Kidney (tissue), 14 donors: ENCODE data around the gene TRIM40. TPM values are rescaled to one million over a fixed set of nuclear protein-coding genes. Genes with fewer than 3 reads are reported as not detected.
A peak's percentile ranks its signal among the peaks of the same experiment; 100 is the strongest.

Experiments
- DNase-seq, 5 donors: peaks; one replicate each; pipeline ENCODE4 v3.0.0-alpha.2; 2013 to 2020
- FAIRE-seq: peaks from 2 replicates; lab custom pipeline; 2012; peaks lifted over from hg19 to GRCh38; lab: Jason Lieb, UNC
- H3K27ac ChIP-seq, 2 donors: one replicate each; pipeline ENCODE4 v1.7.0; 2013; ENCODE audit warnings: low read depth in 2 of 2, low read length in 2 of 2, inconsistent platforms in 1 of 2
- H3K27me3 ChIP-seq: one replicate; pipeline ENCODE4 v1.7.1; 2013; ENCODE audit warnings: low read length, inconsistent platforms; ENCODE audit not compliant: control insufficient read depth, insufficient read depth
- H3K36me3 ChIP-seq, 3 donors: one replicate each; pipeline versions ENCODE4 v1.7.0 to v1.7.1; 2013; ENCODE audit warnings: low read length in 3 of 3, control low read depth in 1 of 3, inconsistent platforms in 1 of 3; ENCODE audit not compliant: insufficient read depth in 3 of 3, control insufficient read depth in 2 of 3
- H3K4me1 ChIP-seq, 3 donors: one replicate each; pipeline versions ENCODE4 v1.7.0 to v1.7.1; 2013; ENCODE audit warnings: low read length in 3 of 3, inconsistent platforms in 1 of 3, low read depth in 1 of 3; ENCODE audit not compliant: control insufficient read depth in 2 of 3, insufficient read depth in 2 of 3
- H3K4me3 ChIP-seq, 3 donors: one replicate each; pipeline versions ENCODE4 v1.7.0 to v1.8.1; 2013; ENCODE audit warnings: low read length in 3 of 3, control low read depth in 1 of 3, inconsistent platforms in 1 of 3
- H3K9ac ChIP-seq, 3 donors: one replicate each; pipeline versions ENCODE4 v1.7.0 to v1.7.1; 2013; ENCODE audit warnings: low read length in 3 of 3, control low read depth in 1 of 3, inconsistent platforms in 1 of 3
- H3K9me3 ChIP-seq, 3 donors: one replicate each; pipeline versions ENCODE4 v1.7.0 to v1.7.1; 2013; ENCODE audit warnings: low read length in 3 of 3, control low read depth in 1 of 3, inconsistent platforms in 1 of 3; ENCODE audit not compliant: control insufficient read depth in 2 of 3, insufficient read depth in 1 of 3
- intact Hi-C: fragments of 100-400 bp; cut with DNase I; formaldehyde crosslinking; loops from one replicate; pipeline ENCODE4 v1.11.1; 2022
- polyA plus RNA-seq: library from polyadenylated mRNA; stranded (reverse); fragments of 350-450 nt; fragmentation: Illumina TruSeq; extraction: RNeasy Lipid Tissue Mini Kit (QIAGEN cat#74804); gene quantifications from one replicate; pipeline ENCODE4 v1.2.3, GENCODE V29; 2014; ENCODE audit warnings: low read depth, low replicate concordance; ENCODE audit not compliant: insufficient read depth
- total RNA-seq: library from RNA; stranded (reverse); fragmentation: NEBNext Ultra II Directional; extraction: Animal tissue kit (Norgen Biotek cat#: 25700); gene quantifications from one replicate; pipeline ENCODE4 v1.2.1, GENCODE V29; 2021
- TF ChIP-seq, protein P1 (sequence below): IDR thresholded peaks from 3 replicates; pipeline ENCODE4 v1.5.1; 2012; ENCODE audit warnings: mild to moderate bottlenecking, moderate library complexity, borderline replicate concordance; ENCODE audit not compliant: insufficient read depth; ENCODE audit errors: extremely low read depth
- donor health status: control.
- donor health status: control.
- donor health status: control.
- donor health status: control.
- donor health status: control.
- donor health status: DM: yes; HTN: yes; CAD: no.
- donor health status: Normal renal cell carcinoma (clear cell type).

Gene TRIM40
- total and polyA plus RNA-seq, 2 donors from 2014 or later = not detected

DNA sequence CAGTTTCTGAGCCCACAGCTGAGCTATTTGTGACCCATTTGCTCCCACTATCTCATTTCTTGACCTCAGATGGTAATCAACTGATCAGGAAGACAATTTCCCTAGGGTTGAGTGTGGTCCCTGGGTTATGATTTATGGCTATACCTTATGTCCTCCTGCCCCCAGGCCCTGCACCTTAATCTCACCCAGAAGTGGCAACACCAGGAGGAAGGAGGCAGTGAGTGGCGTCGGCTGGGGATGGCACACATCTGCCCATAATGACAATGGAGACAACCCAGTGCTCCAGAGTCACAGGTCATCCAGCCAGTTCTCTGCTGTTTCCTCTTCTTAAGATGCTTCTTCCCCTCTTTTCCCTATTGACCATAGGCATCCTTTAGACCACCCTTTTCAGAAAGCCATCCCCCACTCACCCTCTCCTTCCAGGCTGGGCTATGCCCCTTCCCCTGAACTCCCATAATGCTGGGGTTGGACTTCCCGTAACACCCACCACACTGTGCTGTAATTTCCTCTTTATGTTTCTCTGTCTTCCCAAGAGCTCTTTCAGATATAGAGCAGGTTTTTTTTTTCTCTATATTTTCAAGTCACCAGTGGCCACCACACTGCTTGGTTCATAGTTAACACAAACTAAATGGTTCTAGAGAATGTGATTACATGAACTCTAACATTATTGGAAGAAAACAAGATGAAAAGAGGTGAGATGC, 17.1 kb downstream of the TRIM40 start:
- TF ChIP-seq, protein P1, sequence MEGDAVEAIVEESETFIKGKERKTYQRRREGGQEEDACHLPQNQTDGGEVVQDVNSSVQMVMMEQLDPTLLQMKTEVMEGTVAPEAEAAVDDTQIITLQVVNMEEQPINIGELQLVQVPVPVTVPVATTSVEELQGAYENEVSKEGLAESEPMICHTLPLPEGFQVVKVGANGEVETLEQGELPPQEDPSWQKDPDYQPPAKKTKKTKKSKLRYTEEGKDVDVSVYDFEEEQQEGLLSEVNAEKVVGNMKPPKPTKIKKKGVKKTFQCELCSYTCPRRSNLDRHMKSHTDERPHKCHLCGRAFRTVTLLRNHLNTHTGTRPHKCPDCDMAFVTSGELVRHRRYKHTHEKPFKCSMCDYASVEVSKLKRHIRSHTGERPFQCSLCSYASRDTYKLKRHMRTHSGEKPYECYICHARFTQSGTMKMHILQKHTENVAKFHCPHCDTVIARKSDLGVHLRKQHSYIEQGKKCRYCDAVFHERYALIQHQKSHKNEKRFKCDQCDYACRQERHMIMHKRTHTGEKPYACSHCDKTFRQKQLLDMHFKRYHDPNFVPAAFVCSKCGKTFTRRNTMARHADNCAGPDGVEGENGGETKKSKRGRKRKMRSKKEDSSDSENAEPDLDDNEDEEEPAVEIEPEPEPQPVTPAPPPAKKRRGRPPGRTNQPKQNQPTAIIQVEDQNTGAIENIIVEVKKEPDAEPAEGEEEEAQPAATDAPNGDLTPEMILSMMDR = no peak
- Histone ChIP-seq H3K36me3 (no peaks in the 10 kb centered on the region), H3K27me3 (no peaks in the 10 kb centered on the region), H3K27ac (no peak overlapping the region), H3K9me3 (no peaks in the 10 kb centered on the region), H3K4me3 (no peak overlapping the region), H3K9ac (no peak overlapping the region), H3K4me1 (peaks cover 0 to 18% (median 2%) of the 10 kb centered on the region in 3 donors)
- intact Hi-C loops = no loop called here
- DNase-seq (no peak), FAIRE-seq (no peak)

- DNase-seq (no peak), FAIRE-seq (no peak)
- TF ChIP-seq, protein P1 = no peak
- intact Hi-C loops = no loop called here
- H3K27ac ChIP-seq = no peak overlapping the region
- no peaks in the 10 kb centered on the region for H3K27me3 ChIP-seq
- no peaks in the 10 kb centered on the region for H3K9me3 ChIP-seq
- H3K4me3 ChIP-seq = no peak overlapping the region
- no peak overlapping the region for H3K9ac ChIP-seq
- no peaks in the 10 kb centered on the region for H3K36me3 ChIP-seq
- H3K4me1 ChIP-seq = peaks cover 0 to 18% (median 2%) of the 10 kb centered on the region in 3 donors
Measured at GRCh38 chr6:30154061-30154460, 18.1 kb downstream of the TRIM40 start.

DNA sequence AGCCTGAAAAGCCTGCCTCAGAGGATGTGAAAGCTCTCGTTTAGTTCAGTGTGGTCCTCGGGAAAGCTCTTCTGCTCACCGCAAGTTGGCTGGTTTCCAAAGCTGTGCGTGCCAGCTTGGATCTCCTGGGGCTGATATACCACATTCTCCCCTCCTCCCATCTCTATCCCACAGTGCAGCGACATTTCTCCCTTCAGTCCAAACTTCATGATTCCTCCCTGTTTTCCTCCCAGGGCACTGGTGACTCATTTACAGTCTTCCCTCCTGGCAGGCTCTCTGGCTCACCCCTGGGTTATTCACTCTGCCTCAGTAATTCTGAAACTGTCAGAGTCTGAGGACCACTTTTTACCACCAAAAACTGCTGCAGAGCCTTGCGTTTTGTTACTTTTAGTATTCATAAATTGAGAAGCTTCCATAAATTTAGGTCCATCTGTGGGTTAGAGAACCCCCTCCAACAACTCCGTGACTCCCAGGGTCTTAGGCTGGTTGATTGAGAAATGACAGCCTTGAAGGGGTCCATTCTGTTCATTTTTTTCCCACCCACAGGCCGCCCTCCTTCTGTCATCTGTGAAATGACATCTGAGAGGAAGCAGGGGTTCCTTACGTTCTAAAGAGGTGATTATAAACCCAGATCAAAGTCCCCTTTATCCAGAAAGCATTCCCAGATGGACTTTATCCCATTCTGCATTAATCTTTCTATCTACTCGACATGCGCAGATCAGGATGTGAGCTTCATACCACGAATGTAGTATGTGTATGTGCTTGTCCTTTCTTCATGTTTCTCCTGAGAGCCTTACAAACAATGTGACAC, 19.0 kb downstream of the TRIM40 start:
- TF ChIP-seq, protein P1 = no peak
- FAIRE-seq = no peak

More for the DNA sequence above, 19.0 kb downstream of the TRIM40 start:
- Histone ChIP-seq H3K4me1 (peaks cover 0 to 18% (median 2%) of the 10 kb centered on the region in 3 donors), H3K4me3 (no peak overlapping the region), H3K36me3 (no peaks in the 10 kb centered on the region), H3K9me3 (no peaks in the 10 kb centered on the region), H3K9ac (peak overlapping the region in 1 of 3 donors; percentile 30), H3K27me3 (no peaks in the 10 kb centered on the region), H3K27ac (peak overlapping the region in 1 of 2 donors; percentile 68)
- intact Hi-C loops = no loop called here
- DNase-seq = peak in 2 of 5 donors; percentile 13 to 52
